T-helper 1 cell (primary cell): ENCODE data around the gene WDR20.
A peak's percentile ranks its signal among the peaks of the same experiment; 100 is the strongest.
"Not testable (repeated sequence)": the region's sequence is repeated elsewhere in the genome, so short reads cannot be mapped to it uniquely, and the experiment has no call there.

Experiments used
- DNase-seq, 5 donors: peaks; one replicate each; pipeline ENCODE4 v3.0.0-alpha.2; 2012 to 2020

WDR20 gene

GRCh38 chr14:102134021-102134420, 5.7 kb upstream of the WDR20 start:
- DNase-seq = not testable (repeated sequence)

- not testable (repeated sequence) for DNase-seq
Measured at GRCh38 chr14:102134719-102135118, 5.0 kb upstream of the WDR20 start.

GRCh38 chr14:102135456-102135855, 4.2 kb upstream of the WDR20 start:
- DNase-seq = not testable (repeated sequence)

- DNase-seq = no peak
Measured at GRCh38 chr14:102138535-102138934, 1.2 kb upstream of the WDR20 start.

GRCh38 chr14:102138961-102139285, 774 bp upstream of the WDR20 start:
- DNase-seq = no peak

- peak in 4 of 5 donors; percentile 7 to 40 (median 14) for DNase-seq
Measured at GRCh38 chr14:102140027-102140749, 491 bp downstream of the WDR20 start.

GRCh38 chr14:102140750-102141145, 1.1 kb downstream of the WDR20 start:
- DNase-seq = no peak

GRCh38 chr14:102141797-102142196, 2.1 kb downstream of the WDR20 start:
- no peak for DNase-seq

GRCh38 chr14:102144914-102145313, 5.2 kb downstream of the WDR20 start:
- DNase-seq = no peak

- DNase-seq = no peak
Measured at GRCh38 chr14:102145395-102145794, 5.7 kb downstream of the WDR20 start.

GRCh38 chr14:102146423-102146822, 6.7 kb downstream of the WDR20 start:
- no peak for DNase-seq

GRCh38 chr14:102150083-102150482, 10.4 kb downstream of the WDR20 start:
- DNase-seq = no peak

GRCh38 chr14:102150744-102151143, 11.0 kb downstream of the WDR20 start:
- no peak for DNase-seq

GRCh38 chr14:102151411-102151810, 11.7 kb downstream of the WDR20 start:
- not testable (repeated sequence) for DNase-seq

GRCh38 chr14:102154121-102154520, 14.4 kb downstream of the WDR20 start:
- DNase-seq = no peak

- DNase-seq = no peak
Measured at GRCh38 chr14:102154821-102155549, 15.3 kb downstream of the WDR20 start.

GRCh38 chr14:102157346-102157745, 17.6 kb downstream of the WDR20 start:
- DNase-seq = no peak

- no peak for DNase-seq
Measured at GRCh38 chr14:102158797-102159196, 19.1 kb downstream of the WDR20 start.

GRCh38 chr14:102159841-102160240, 20.1 kb downstream of the WDR20 start:
- no peak for DNase-seq

GRCh38 chr14:102162487-102162886, 22.8 kb downstream of the WDR20 start:
- DNase-seq = no peak

GRCh38 chr14:102164241-102164641, 24.5 kb downstream of the WDR20 start:
- no peak for DNase-seq

- no peak for DNase-seq
Measured at GRCh38 chr14:102164965-102165364, 25.3 kb downstream of the WDR20 start.

- no peak for DNase-seq
Measured at GRCh38 chr14:102170061-102170460, 30.4 kb downstream of the WDR20 start.
